ENCODE data around the gene SLC13A4. TPM values are rescaled to one million over a fixed set of nuclear protein-coding genes. Genes with fewer than 3 reads are reported as not detected.

The SLC13A4 gene
- polyA plus RNA-seq, 12 donors: 0.37 to 4.6 (median 2.2) TPM; not detected in 2

DNA sequence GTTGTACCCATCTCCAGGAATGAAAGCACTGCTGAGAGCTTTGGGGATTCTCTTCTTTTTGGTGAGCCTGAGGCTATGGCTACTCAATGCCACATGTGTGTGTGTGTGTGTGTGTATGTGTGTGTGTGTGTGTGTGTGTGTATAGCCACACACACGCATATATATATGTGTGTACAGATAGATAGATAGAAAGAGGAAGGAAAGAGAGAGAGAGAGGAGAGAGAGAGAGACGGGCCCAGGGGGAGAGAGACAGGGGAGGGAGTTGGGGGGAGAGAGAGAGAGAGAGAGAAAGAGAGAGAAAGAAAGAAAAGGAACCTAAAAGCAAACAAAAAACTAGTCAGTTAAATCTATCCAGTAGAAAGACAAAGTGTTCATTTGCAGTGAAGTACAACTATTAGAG, 8.3 kb downstream of the SLC13A4 start:
- DNase-seq: no peak

DNA sequence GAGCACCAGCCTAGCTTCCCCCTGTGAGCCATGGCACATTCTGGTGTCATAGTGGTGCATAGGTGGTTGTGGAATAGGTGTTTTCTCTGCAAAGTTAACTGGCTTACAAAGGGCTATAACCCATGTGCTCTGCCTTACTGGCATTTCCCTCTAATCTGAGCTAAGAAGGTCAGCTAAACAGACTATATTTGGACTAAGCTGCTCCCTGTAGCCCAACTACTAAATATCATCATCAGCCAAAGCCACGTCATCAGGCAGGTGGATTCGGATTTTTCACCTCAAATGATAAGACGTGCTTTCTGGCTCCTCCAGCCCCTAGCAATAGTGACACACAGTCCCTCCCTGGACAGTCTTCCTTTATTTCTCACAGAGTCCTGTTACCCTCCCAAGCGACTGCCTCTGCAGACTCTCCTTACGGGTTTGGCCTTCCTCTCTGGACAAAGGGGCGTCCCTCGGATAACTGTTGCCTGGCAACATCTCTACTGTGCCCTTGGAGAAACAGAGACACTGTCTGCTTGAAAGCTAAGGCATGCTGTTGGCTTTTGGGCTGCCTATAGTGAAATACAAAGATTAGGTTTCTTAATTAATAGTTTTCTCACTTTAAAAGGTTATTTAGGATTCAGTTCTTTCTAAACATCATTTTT, 9.1 kb downstream of the SLC13A4 start:
- DNase-seq: no peak

DNA sequence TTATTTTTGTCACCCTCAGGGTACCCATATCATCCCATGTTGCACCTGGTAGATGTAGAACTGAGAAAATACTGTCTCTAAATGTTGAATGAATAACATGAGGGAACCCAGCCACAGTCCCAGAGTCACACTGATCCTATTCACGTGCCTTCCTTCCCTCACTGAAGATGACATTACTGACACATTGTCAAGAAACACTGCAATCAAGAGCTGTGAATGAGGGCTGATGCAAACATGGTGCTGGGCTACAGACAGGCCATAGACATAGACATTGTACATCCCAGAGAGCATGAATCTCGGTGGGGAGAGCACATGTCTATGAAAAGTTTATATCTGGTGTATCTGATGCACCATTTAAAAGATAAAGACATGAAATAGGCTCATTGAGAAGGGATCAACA, 9.8 kb downstream of the SLC13A4 start:
- no peak for DNase-seq

DNA sequence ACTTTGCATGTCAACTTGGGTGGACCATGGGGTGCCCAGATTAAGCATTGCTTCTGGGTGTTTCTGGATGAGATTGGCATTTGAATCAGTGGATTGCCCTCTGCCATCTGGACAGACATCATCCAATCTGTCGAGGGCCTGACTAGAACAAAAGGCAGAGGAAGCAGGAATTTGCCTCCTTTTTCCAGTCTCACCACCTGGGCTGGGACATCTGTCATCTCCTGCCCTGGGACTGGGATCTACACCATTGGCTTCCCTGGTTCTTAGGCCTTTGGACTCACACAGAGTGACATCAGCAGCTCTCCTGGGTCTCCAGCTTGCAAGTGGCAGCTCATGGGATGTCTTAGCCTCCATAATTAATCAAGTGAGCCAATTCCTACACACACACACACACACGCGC, 10.3 kb downstream of the SLC13A4 start:
- no peak for DNase-seq

DNA sequence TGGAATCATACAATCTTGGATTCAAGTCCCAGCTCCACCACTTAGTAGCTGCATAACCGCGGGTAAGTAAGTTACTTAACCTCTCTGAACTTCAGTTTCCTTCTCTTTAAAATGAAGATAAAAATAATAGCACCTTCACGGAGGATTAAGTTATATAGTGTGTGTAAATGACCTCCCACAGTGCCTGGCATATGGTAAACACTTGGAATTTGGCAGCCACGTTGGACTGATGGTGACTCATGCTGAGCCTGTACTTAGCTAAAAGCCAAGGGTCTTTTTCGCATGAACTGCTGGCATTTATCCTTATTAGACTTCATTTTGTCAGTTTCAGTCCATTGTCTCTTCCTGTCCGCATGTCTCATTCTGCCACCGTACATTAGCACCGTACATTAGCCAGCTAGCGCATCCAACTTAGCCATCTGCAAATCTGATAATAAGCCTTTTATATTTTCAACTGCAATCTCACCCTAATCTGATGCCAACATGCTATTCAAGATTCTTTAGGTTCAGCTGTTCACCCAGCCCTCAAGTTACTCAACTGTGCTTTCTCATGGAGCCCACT, 11.2 kb downstream of the SLC13A4 start:
- DNase-seq: peak; percentile 10

DNA sequence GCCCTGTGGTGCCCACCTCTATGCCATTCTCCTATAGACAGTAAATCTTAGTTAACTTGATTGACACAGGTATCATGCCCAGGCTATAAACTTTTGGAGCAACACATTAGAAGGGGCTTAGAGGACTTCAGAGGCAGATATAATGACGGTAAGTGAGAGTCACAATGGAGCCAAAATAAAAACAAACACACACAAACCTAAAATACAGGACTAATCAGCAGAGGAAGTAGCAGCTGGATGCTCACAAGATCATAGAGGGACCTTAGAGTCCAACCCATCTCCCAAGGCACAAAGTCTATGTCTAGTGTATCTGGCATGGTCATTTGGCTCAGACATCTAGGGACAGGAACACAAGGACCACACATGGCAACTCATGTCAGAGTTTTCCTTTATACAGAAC, 12.3 kb downstream of the SLC13A4 start:
- DNase-seq: no peak

DNA sequence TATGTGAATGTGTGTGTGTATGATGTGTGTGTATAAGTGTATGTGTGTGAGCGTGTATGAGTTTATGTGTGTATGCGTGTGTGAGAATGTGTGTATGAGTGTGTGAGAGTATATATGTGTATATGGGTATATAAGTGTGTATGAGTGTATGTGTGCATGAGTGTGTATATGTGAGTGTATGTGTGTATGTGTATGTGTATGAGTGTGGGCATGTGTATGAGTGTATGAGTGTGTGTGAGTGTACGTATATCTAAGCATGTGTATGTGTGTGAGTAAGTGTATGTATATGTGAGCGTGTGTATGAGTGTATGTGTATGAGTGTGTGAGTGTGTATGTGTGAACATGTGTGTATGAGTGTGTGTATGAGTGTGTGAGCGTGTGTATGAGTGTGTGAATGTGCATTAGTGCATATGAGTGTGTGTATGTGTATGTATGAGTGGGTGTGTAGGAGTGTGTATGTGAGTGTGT, 12.9 kb downstream of the SLC13A4 start:
- no peak for DNase-seq

DNA sequence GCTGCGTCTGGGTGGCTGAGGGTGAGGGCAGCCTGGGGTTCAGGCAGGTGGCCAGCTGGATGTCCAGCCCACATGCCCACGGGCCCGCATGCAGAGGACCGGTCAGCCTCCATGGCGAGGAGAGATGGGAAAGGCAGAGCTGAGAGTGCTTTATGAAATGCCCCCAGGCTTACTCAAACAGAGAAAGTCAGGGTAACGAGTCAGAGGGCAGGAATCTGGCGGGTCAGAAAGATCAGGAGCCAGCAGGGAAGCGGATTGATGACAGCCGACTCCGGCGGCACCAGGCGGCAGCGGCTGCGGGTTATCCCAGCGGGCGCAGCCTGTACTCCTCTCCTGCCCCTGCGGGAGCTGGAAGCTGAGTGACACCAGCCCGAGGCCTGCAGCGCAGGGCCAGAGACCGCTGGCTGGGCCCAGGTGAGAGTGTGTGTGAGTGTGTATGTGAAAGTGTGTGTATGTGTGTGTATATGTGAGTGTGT, 13.4 kb downstream of the SLC13A4 start:
- no peak for DNase-seq

DNA sequence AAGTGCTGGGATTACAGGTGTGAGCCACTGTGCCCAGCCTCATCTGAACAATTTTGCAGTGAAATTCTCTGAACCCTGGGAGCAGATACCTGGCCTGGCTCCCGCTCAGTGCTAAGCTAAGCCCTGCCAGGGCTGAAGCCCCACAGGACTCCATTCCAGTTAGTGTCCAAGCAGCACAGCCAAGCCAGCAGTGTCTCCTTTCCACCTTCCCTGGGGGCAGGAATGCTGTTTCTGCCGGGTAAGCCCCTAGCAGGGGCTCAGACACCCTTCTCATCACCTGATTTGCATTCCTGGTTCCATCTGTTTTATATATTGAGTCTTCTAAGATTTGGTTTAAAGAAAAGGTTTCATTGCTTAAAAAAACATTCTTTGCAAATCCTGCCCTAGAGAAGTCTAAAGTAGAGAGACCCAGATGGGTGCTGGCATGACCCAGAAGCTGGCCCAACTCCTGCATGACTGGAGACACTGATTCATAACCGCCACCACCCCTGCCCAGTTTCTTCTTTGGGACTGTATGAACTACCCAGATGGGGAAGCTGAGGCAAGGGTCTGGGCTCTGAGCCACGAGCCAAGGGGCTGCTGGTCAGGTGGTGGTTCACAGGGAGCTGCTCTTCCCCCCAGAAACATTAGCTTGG, 14.0 kb downstream of the SLC13A4 start:
- no peak for DNase-seq

DNA sequence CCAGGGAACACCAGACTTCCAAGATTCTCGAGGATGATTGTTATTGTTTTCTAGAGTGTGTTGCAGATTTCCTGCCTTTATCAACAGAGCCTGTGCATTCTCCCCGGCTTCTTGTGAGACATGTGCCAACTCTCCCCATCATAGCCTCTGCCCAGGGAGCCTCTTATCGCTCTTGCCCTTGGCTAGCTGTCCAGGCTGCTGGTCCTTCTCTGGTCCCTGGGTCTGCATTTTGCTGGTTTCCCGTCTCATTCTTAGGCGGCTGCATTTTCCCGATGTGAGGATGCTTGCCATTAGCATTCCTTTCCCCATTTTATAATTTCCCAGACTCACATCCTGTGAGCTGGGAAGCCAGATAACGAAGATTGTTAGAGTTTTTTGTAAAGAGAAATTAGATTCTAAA, 15.2 kb downstream of the SLC13A4 start:
- no peak for DNase-seq

DNA sequence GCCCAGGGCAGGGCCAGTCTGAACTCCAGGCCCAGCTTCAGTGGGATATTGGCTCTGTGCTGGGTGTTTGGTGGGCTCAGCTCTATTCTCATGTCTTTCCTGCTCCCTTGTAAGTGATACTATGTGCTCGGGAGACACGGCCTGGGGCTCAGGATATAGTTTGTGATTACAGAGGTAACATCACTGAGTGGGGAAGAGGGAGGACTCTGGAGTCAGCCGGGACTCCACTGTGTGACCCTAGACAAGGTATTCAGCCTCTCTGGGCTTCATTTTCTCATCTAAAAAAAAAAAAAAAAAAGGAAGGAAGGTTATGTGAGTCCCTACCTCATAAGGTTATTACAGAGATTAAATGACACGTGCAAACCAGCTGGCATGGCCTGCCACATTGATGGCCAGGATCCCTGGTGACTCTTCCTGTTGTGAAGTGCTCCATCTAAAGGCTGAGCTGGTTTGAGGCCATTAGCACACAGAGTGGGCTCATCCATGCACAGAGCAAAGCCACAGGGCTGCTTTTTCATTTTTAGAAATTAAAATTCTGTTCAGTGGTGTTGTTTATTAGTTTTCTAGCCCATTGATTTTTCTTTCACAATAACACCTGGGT, 15.7 kb downstream of the SLC13A4 start:
- no peak for DNase-seq

DNA sequence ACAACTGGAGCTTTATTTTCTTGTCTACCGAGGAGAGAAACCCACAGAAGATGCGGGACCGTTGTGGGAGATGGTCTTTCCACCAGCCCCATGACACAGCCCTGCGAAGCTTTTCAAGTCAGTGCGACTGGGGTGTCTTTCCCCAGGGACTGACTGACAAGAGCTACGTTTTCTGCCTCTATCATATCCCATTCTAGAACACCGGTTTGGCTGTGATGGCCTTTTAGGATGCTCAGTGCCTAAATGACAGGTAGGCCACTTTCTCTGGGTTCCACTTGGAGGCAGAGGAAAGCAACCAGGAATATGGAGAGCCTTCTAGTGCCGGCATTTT, 16.9 kb downstream of the SLC13A4 start:
- DNase-seq: no peak

DNA sequence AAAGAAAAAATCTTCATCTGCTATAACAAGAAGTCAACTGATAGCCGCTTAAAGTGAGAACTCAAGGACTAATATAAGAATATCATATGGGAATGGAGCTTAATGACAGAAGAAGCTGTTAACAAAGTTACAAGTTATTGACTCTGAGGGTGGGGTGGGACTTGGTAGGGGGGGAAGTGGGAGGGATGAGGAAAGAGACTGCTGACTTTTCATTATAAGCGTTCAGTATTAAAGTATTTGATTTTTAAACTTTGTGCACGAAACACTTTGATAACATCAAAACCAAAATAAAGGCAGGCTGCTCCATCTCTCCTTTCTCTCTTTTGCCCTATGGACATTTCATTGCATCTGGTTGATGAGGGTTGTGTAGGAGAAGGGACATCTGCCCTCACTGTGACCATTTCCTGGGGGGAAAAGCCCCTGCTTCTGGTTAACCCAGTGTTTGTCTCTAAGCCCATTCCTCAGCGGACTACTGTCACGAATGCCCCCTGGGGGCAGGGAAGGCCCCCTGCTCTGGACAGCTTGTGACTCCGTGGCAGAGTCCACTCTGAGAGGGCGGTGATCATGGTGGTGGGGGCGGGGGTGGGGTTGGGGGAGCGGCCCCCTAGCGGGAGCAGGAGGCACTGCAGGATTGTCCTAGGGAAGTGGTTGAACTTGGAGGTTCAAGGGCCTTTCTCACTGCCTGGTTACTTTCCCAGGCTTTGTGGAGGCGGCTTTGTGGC, 17.4 kb downstream of the SLC13A4 start:
- no peak for DNase-seq

DNA sequence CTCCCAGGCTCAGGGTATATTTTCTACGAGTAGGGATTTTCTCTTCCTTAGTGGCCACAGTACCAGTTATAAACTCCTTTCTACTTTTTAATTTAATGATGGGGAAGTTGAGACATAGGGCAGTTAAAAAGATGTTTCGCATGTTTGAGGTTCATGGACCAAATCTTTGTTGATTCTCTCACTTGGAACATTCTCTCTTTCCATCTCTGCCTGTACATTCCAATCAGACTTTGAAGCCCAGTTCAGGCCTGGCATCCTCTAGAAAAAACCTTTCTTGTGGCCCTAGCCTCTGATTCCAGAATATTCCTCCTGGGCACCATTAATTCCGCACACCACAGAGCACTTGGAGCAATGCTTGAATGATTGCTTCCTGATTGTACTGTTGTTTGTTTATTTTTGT, 18.5 kb downstream of the SLC13A4 start:
- no peak for DNase-seq

DNA sequence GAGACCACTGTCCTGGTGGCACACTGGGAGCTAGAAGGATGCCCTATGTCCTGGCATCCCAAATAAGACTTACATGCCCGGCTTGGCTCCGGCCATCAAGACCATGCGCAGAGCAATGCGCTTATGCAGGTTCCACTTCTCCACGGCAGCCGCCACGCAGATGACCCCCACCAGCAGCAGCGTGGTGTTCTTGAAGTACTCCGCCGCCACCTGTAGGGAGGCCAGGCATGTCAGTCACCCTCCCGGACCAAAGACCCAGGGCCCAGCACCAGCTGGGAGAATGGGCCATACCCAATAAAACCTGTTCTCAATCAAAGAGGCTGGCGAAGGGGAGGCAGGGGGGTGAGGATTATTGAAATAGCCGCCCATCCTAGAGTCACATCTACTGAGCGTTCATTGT, 19.9 kb downstream of the SLC13A4 start:
- DNase-seq: no peak

DNA sequence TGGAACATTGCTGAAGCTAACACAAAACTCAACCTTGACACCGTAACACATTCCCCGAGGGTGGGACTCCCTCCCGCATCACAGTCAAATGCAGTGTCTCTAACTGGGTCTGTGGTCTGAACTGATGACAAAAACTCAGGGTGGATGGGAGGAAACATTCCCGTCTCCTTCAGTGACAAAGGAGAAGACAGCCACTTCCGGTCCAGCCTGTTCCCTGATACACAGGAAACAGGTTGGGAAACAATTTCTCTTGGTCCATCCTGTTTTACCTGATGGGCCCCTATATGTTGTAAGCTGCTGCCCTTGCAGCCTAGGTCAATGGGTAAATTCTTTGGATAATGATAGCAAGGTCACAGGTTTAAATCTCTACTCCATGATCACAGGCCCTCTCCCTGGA, 20.4 kb downstream of the SLC13A4 start:
- DNase-seq: no peak

DNA sequence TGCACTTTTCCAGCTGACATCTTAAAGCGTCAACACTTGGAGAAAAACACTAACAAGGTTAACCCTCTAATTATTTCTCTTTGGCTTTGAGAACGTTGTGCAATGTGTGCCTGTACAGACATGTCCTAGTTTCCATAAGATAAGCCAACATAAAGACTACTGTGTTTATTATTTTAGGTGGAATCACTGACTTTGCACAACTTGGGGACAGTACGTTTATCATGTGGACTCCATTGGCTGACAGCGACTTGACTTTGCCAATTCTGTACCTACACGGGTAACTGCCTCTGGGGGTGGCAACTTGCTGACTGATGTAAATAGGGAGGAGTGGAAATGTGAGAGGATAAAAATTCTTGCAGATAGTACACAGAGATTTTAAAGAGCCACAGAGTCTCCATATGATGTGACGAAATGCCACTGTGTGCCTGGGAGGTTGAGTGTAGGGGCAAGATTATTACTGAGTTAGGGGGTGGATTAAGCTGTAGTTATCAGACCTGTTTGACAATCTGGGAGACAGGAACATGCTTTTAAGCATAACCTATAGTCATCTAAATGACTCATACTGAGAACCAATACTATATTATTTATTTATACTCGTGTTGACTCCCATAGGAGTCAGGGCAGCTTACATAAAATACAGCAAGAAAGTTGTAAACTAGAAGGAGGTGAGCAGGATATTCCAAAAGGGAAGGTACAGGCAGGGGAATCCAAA, 21.0 kb downstream of the SLC13A4 start:
- DNase-seq: no peak

DNA sequence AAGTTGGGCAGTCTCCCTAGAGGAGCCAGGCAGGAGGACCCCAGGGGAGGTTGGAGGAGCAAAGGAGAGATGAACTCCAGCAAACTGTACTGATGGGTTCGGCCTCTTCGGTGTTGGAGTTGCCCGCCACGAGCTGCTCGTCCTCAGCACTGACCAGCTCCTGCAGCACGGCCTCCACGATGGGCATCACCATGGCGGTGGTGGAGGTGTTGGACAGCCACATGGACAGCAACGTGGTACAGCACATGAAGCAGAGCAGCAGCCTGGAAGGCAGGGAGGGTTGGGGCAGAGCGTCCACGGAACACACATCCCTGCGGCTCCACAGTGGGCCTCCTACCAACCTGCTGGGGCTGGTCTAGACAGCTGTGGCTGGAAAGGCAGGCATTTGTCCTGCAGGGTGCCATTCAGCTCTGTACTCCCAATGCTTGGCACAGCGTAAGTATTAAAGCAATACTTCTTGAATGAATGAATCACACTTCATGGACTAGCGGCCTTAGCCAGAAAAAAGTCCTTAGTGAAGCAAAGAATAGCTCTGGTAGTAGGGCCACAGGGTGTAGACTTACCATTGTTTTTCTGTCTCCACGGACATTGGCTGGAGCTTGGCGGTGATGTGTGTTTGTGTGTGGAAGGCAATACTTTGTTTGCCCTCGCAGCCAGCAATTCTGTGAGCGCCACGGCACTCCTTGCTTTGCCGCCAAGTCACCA, 21.8 kb downstream of the SLC13A4 start:
- DNase-seq: no peak

DNA sequence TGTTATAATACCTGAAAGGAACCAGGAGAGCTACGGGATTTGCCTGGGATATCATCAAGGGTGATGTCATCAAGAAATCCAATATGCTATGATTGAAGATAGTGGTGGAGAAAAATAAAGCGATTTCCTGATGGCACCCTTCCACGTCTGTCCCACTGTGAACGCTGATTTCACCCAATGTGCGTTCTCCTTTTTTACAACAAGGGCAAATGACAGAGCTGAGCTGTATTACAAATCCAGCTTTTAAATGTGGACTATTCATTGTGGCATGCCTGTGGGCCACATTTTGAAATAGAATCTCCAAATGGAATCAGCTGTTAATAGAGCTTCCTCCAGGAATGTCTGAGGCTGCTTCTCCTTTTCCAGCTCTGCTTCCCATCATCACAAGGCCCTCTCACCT, 23.3 kb downstream of the SLC13A4 start:
- DNase-seq: no peak

DNA sequence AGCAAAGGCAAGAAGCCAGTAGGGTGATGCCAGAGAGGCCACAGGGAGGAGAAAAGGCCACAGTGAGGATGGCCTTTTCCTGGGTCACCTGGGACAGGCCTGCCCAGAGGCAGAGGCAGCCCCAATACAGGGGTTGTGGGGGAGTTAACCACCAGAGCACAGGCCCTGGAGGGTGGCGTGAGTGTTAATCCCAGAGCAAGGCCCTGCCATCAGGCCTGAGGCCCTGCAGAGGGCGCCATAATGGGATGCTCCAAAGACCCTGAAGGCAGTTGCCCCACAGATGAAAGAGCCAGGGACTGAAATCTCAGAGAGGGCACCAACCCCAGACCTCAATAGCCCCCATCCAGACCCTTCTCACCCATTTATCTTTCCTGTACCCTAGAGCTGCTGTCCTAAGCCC, 23.9 kb downstream of the SLC13A4 start:
- no peak for DNase-seq
